ENCODE data around the gene ST3GAL6. TPM values are rescaled to one million over a fixed set of nuclear protein-coding genes. Genes with fewer than 3 reads are reported as not detected.

The ST3GAL6 gene
- total RNA-seq, 1 donor from 2014 or later: 29.4 TPM

DNA sequence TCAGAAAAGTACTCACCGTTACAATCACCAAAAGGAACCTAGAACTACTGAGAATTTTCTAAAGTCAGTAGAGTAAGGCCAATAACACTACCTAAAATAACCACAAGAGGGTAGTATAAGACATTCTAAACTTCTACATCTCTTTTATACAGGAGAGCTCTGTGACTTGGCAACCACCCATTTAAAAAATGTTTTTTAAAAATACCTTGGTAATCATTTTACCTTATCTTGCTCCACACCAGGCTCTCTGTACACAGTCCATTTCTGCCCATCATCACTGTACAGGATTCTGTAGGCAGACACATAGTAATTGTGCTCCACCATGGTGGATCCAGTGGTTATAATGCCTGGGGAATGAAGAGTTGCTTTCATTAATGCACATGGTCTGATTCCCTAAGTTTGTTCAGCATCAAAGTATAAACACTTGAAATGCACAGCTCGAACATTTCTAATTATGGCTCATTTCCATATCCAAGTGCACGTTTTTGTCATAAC is 54.5 kb downstream of the ST3GAL6 start:
- ATAC-seq (peak; percentile 87), DNase-seq (no peak)
- Histone ChIP-seq H3K27ac (no peak overlapping the region), H3K4me1 (no peaks in the 10 kb centered on the region), H3K36me3 (peaks cover 33% of the 10 kb centered on the region), H3K9me3 (no peaks in the 10 kb centered on the region), H3K27me3 (no peaks in the 10 kb centered on the region), H3K4me3 (no peak overlapping the region)
- intact Hi-C loops (cut with DNase I): loop anchor here (5.0 kb wide), 1 partner anchor 175 kb away; no protein-coding TSS in a partner anchor
- TF ChIP-seq, protein P1, sequence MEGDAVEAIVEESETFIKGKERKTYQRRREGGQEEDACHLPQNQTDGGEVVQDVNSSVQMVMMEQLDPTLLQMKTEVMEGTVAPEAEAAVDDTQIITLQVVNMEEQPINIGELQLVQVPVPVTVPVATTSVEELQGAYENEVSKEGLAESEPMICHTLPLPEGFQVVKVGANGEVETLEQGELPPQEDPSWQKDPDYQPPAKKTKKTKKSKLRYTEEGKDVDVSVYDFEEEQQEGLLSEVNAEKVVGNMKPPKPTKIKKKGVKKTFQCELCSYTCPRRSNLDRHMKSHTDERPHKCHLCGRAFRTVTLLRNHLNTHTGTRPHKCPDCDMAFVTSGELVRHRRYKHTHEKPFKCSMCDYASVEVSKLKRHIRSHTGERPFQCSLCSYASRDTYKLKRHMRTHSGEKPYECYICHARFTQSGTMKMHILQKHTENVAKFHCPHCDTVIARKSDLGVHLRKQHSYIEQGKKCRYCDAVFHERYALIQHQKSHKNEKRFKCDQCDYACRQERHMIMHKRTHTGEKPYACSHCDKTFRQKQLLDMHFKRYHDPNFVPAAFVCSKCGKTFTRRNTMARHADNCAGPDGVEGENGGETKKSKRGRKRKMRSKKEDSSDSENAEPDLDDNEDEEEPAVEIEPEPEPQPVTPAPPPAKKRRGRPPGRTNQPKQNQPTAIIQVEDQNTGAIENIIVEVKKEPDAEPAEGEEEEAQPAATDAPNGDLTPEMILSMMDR (IDR thresholded peaks at IDR 0.05): peak; percentile 87

- no peaks in the 10 kb centered on the region for H3K4me1 ChIP-seq
- no peaks in the 10 kb centered on the region for H3K9me3 ChIP-seq
- TF ChIP-seq, protein P1 (IDR thresholded peaks at IDR 0.05): no peak
- no peaks in the 10 kb centered on the region for H3K27me3 ChIP-seq
- H3K27ac ChIP-seq: no peak overlapping the region
- intact Hi-C loops (cut with DNase I): no loop called here
- no peak overlapping the region for H3K4me3 ChIP-seq
- ATAC-seq: no peak
- peaks cover 33% of the 10 kb centered on the region for H3K36me3 ChIP-seq
- DNase-seq: no peak
These were observed 57.9 kb downstream of the ST3GAL6 start for GRCh38 chr3:98821063-98821462.

DNA sequence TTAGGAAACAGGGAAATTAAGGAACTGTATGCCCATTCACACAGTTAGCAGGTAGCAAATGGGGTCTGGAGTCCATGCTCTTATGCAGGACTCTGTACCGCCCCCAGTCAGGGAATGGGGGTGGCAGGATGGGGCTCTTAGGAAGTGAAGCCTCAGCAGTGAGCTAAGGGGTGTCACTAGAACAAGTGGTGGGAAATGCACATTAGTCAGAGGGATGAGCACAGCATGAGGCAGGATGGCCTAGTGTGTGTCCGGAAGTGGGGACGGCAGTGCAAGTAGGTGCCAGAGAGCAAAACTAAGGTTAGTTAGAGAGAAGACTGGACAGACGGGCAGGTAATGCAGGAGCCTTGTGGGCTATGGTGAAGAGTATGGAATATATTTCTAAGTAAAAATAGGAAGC is 60.7 kb downstream of the ST3GAL6 start:
- TF ChIP-seq, protein P1 (IDR thresholded peaks at IDR 0.05): no peak
- no peaks in the 10 kb centered on the region for H3K9me3 ChIP-seq
- intact Hi-C loops (cut with DNase I): no loop called here
- no peak overlapping the region for H3K27ac ChIP-seq
- peaks cover 15% of the 10 kb centered on the region for H3K36me3 ChIP-seq
- H3K4me1 ChIP-seq: no peaks in the 10 kb centered on the region
- ATAC-seq: no peak
- DNase-seq: no peak
- H3K27me3 ChIP-seq: no peaks in the 10 kb centered on the region
- H3K4me3 ChIP-seq: no peak overlapping the region

DNA sequence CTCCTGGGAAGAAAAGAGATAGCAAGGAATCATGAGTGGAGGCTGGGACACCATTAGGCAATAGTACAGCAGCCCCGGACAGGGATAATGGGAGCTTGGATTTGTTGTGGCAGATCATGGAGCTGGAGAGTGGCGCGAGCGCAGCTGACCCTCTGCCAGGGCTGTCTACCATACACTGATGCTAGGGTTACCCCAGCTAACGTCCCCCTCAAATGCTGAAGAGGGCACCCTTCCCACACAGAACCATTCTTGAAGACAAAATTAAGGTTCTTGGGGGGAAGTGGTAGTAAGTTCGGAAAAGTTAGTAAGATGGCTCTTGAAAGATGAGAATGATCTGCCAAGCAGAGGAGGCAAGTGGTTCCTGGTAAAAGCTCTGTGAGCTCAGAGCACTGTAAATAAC is 61.1 kb downstream of the ST3GAL6 start:
- TF ChIP-seq, protein P1 (IDR thresholded peaks at IDR 0.05): no peak
- Histone ChIP-seq H3K27me3 (no peaks in the 10 kb centered on the region), H3K4me1 (no peaks in the 10 kb centered on the region), H3K4me3 (no peak overlapping the region), H3K27ac (no peak overlapping the region), H3K9me3 (no peaks in the 10 kb centered on the region), H3K36me3 (peaks cover 15% of the 10 kb centered on the region)
- DNase-seq (no peak), ATAC-seq (no peak)
- intact Hi-C loops (cut with DNase I): no loop called here

DNA sequence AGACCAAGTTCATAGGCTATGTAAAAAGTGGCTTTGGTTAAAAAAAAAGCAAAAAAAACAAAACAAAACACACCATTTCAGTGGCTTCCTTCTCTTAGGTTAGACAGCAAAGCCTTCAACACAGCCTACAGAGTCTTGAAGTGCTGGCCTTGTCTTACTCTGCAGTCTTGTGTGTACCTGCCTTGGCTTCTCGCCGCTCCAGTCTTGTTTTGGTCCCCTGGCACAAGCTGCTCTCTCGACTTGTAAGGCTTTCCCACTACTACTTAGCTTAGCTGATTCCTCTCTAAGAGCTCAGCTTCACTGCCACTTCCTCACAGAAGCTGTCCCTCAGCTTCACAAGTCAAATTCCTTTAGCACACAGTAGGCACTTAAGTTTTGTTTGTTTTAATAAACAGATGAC is 63.0 kb downstream of the ST3GAL6 start:
- intact Hi-C loops (cut with DNase I): no loop called here
- peak; percentile 69 for ATAC-seq

More for the DNA sequence above, 63.0 kb downstream of the ST3GAL6 start:
- Histone ChIP-seq H3K4me1 (no peaks in the 10 kb centered on the region), H3K27ac (no peak overlapping the region), H3K4me3 (no peak overlapping the region), H3K27me3 (no peaks in the 10 kb centered on the region), H3K36me3 (peaks cover 13% of the 10 kb centered on the region), H3K9me3 (peaks cover 4% of the 10 kb centered on the region)
- TF ChIP-seq, protein P1 (IDR thresholded peaks at IDR 0.05): no peak
- DNase-seq: no peak
